A549 treated with DMSO at 1 μM for 4 hours (cell line): Measurements from ENCODE around the gene KHK. TPM values are rescaled to one million over a fixed set of nuclear protein-coding genes. Genes with fewer than 3 reads are reported as not detected.

ENCODE experiments used
- total RNA-seq: library from RNA; stranded (reverse); fragments of 200-300 nt; extraction: Qiagen RNA extraction; gene quantifications from 5 replicates; pipeline ENCODE4 v1.2.3, GENCODE V29; 2022; ENCODE audit warnings: low read depth

KHK gene
- total RNA-seq, result 7.3 to 10.5 TPM (median 8.9 TPM) in 5 replicates

DNA sequence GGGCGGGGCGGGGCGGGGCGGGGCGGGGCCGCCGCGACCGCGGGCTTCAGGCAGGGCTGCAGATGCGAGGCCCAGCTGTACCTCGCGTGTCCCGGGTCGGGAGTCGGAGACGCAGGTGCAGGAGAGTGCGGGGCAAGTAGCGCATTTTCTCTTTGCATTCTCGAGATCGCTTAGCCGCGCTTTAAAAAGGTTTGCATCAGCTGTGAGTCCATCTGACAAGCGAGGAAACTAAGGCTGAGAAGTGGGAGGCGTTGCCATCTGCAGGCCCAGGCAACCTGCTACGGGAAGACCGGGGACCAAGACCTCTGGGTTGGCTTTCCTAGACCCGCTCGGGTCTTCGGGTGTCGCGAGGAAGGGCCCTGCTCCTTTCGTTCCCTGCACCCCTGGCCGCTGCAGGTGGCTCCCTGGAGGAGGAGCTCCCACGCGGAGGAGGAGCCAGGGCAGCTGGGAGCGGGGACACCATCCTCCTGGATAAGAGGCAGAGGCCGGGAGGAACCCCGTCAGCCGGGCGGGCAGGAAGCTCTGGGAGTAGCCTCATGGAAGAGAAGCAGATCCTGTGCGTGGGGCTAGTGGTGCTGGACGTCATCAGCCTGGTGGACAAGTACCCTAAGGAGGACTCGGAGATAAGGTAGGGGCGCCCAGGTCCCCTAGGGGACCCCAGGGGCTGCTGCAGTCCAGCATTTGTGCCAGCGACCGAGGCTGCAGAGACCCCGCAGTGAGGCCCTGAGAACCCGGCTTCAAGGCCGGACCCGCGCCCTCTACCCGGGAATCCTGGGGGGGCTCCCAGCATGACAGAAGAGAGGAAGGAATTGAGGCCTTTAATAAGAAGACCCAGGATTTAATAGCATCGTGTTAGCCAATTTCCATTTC, at the start of gene KHK:
TSS of gene KHK (plus strand) at position 49 of the 870 bp plus-strand sequence. CDS start at position 537, 488 bp downstream.

DNA sequence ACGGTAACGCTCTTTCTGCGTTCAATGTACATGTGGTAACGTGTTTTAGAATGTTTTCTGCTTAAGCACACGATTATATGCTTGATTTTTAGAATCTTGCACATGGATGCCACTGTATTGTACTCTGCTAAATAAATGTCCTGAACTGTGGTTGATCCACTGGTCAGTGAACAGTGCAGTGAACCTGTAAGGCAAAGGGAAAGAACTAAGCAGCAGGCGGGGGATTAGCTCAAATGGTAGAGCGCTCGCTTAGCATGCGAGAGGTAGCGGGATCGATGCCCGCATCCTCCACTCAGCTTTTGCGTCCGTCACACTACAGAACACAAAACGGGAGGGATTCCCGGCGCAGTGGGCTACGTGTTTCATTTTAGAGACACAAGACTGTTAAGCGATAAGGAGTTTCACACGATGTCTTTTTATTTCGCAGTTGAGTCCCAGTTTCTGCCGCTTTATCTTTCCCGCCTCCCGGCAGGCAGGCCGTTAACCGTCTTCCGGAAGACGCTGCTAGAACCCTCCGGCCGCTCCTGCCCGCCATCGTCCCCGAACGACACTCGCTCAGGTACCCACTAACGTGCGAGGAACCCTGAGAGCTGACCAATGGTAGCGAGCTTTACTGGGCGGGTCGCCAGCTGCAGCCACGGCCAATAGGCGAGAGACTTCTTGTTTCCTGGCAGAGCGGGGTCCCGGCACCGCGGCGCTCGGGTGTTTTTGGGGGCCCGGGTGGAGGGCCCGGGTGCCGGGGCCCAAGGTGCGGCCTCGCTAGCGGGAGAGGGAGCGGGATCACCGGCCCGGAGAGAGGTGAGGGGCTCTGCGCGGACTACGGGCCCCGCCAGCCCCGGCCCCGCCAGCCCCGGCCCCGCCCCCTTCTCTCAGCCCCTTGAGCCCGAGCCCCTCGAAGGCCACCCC, 35.3 kb upstream of the KHK start, which contains the start of gene AGBL5:
TSS of gene AGBL5 (plus strand) at position 673 of the 906 bp plus-strand sequence. CDS start 1,291 bp downstream, outside the sequence.

DNA sequence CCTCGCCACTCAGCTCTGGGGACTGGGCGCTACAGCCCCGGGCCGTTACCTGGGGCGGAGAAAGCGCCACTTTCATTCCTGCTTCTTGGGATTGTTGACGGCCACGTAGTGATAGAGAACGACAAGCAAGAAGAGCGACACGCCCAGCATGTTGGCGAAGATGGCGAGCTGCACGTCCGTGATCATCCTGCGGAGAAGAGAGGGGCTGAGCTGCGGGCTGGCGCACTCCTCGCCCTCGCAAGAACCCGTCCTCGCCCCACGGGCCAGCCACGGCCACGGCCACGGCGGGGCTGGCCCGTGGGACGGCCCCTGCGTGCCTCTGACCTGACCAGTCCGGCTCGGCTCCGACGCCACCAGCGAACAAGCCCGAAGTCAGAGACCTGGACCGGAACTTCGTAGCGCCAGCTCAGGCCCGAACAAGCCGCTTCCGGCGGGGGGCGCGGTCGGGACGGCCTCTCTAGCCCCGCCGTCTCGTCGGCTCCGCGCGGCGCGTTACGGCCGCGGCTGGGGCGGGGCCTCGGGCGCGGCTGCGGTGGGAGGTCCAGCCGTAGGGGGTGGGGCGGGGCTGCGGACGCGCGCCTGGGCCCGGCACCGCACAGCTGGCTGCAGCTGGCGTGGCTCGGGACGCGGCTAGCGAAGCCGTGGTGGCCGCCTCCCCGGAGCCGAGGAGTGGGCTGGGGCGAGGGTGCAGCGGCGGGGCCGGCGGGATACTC, 15.1 kb upstream of the KHK start, which contains the start of gene OST4:
TSS of gene OST4 (minus strand) at position 378 of the 713 bp plus-strand sequence.

DNA sequence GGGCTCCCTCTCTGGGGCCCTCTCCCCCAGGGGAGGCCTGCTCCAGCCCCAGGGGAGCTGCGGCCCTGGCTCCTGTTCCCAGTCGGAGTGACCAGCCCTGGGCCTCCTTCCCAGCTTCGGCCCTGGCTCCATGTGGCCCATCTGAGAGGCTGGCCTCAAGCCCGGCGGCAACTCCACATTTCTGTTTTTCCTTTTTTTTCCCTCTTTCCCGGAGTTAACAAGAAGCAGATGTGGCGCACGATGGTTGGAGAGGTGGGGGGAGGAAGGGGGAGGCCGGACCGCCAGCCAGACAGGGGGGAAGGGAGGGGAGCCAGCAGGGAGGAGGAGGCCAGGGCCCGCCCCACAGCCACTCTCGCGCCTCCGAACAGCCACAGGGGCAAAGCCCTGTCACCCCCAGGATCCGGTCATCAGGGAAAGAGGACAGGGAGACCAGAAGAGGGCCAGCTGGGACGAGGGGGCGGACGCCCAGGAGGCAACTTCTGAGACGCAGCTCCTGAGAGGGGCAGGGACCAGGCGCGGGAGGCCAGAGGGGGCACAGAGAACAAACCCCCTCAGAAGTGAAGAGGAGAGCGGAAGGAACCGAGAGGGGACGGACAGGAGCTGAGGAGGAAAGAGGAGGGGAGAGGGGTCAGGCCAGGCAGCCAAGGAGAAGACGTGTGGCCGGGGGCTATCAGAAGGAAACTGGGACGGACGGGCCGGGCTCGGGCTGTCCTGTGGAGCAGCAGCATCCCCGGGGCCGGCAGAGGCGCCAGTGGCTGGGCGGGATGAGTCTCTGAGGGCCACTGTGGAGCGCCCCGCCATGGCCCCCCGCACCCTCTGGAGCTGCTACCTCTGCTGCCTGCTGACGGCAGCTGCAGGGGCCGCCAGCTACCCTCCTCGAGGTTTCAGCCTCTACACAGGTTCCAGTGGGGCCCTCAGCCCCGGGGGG, 8.0 kb upstream of the KHK start, which contains the start of gene EMILIN1:
TSS of gene EMILIN1 (plus strand) at position 349 of the 928 bp plus-strand sequence. CDS start at position 800, 451 bp downstream.

DNA sequence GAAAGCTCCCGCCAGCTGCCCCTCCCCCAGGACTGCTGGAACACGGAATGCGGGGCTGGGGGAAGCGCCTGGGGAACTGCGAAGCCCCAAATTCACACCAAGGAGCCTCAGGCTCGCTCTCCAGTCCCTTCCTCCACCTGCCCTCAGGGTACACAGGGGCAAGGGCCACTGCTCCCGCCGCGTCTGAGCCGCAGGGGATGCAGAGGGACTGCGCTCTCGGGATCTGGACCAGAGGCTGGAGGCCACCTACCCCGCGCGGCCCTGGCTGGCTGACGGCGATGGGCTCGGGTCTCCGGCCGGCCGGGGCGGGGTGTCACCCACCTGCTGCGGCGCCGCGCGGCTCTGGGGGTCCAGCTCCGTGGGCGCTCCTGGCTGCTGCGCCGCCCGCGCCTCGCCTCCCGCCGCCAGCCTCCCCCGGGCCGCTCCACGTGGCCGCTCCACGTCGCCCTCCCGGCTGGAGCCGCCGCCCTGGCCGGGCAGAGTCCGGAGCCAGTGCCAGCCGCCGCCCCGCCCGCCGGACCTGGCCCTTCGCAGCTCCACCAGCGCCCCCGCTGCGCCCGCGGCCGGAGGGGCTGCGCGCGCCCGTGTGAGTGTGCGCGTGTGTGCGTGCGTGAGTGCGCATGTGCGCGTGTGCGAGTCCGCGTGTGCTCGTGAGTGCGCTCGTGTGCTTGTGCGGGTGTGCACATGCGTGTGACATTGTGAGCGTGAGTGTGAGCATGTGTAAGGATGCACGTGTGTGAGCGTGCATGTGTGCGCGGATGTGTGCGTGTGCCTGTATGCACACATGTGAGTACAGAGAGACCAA, 32.2 kb downstream of the KHK start, which contains the start of gene CGREF1:
TSS of gene CGREF1 (minus strand) at position 604 of the 805 bp plus-strand sequence. CDS start 14,762 bp downstream, outside the sequence.

DNA sequence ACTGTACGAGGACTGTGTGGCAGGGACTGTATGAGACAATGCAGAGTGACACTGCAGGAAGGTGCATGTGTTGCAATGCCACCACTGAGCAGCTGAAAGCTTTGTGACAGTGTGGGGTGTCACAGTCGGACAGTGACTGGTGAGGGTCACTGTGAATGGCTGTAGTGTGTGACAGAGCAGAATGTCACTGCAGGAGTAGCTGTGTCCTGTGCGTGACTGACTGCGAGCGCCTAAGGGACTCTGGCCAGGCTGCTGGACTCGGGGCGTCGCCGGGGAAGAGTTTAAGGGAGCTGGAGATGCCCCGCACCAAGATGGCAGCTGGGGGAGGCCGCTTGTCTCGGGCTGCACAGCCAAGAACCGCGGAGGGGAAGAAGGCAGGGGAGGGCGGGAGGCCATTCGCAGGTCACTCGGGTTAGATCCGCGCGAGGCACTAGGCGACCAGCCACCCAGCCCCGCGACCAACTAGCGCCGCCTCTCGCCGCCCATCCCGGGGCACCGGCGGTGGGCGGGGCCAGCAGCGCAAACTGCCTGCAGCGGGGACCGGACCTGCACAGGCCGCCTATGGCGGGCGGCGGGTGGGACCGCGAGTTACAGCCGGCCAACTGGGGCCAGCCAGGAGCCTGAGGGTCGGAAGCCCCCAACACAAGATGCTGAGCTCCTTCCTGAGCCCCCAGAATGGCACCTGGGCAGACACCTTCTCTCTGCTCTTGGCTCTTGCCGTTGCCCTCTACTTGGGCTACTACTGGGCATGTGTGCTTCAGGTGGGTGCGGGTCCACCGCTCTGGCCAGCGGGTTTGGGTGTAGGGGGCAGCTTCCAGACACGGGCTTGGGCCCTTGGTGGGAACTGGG, 37.0 kb downstream of the KHK start, which contains the start of gene ABHD1:
TSS of gene ABHD1 (plus strand) at position 514 of the 849 bp plus-strand sequence. CDS start at position 648, 134 bp downstream.

DNA sequence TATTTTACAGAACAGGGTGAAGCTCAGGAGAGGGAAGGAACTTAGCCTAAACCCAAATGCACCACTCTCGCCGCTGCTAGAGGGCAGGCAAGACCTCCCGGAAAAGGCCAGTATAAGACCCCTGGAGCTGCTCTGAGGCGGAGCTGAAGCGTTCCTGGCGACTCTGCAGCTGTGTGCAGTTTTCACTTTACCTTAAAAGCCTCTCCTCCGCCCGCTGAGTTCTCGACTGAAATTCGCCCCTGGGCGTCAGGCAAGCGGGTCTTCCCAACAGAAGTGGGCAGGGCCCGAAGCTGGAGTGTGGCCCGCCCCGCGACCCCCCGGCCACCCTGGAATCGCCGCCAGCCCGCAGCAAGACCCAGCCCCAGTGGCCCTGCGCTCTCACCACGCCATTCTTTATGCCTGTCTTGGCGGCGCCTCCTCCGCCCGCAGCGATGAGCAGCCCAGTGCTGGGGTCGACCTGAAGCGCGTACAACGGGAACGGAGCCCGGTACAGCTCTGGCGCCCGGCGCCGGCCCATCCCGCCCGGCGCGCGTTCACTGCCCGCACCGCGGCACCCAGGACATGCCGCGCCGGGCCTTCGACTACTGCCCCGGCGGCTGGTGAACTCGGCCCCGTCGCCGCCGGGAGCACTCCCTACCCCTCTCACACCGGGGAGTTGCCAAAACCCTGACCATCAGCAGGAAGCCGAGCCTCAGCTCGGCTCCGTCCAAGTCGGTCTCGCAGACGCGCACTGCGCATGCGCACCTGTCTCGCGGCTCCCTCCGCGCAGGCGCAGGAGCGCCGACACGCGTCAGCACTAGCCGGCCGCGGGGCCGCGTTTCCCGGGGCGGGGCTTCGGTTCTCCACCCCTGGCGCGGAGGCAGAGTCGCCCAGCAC, 47.6 kb downstream of the KHK start, which contains the start of gene PREB:
TSS of gene PREB (minus strand) at position 732 of the 876 bp plus-strand sequence. CDS start at position 517, 215 bp downstream.

DNA sequence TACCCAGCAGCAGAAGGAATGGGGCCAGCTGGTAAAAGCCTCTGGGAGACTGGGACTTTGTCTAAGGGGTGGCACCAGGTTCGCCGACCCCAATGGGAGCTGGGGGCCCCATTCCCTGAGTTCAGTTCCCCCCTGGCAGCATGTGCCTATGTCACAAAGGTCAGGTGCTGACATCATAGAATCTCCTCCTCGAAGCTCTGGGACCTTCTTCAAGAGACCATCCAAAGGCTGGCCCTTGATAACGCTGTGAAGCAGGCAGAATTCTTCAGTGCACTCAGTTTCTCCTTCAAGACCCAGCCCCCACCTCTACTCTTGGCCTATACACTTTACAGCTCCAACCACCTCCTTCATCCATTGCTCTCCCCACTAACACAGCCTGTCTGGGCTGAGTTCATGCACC, 52.7 kb downstream of the KHK start, which contains the start of gene PRR30:
TSS of gene PRR30 (minus strand) at position 101 of the 400 bp plus-strand sequence. CDS start 1,081 bp downstream, outside the sequence.

DNA sequence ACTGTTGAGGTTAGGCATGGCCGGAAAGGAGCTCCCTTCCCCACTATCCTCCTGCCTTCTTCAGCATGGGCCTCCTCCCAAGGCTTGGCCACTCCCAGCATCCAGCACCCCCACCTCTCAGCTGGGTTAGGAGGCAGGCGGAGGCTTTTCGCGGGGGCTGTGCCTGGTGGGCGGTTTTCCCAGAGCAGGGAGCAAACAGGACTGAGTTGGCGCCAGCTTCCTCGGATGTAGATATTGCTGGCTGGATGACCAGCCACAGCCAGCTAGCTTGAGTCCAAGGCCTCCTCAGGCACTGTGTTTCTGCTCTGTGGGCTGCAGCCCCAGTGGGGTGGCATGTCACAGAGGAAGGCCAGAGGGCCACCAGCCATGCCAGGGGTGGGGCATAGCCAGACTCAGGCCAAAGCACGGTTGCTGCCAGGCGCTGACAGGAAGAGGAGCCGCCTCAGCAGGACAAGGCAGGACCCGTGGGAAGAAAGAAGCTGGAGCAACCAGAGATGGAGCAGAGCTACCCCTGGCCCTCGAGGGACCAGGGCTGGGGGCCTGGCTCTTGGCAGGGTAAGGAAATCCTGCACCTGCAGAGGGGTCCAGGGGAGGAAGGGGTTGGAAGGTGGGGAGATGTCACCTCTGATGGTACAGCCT, 62.3 kb downstream of the KHK start, which contains the start of gene TCF23:
TSS of gene TCF23 (plus strand) at position 204 of the 639 bp plus-strand sequence. CDS start at position 334, 130 bp downstream.

Other genes starting within 250 kb of the KHK start
- 3.5 to 6.4 TPM (median 4.5 TPM) in 5 replicates for gene DPYSL5, start 238.6 kb upstream of the KHK start, total RNA-seq
- 12.2 to 14.1 TPM (median 12.4 TPM) in 5 replicates for gene MAPRE3, start 116.1 kb upstream of the KHK start, total RNA-seq
- gene TMEM214, start 53.8 kb upstream of the KHK start, total RNA-seq, result 56.4 to 74.7 TPM (median 70.4 TPM) in 5 replicates
- gene AGBL5, start 35.1 kb upstream of the KHK start, total RNA-seq, result 29.8 to 36.7 TPM (median 32.2 TPM) in 5 replicates
- gene OST4, start 15.1 kb upstream of the KHK start, total RNA-seq, result 523 to 646 TPM (median 548 TPM) in 5 replicates
- 0.23 to 0.46 TPM (median 0.31 TPM) in 4 of 5 replicates, not detected in the other for gene EMILIN1, start 8.2 kb upstream of the KHK start, total RNA-seq
- 7.0 to 8.3 TPM (median 7.9 TPM) in 5 replicates for gene CGREF1, start 32.4 kb downstream of the KHK start, total RNA-seq
- gene ABHD1, start 37.0 kb downstream of the KHK start, total RNA-seq, result 1.1 to 2.3 TPM (median 1.6 TPM) in 5 replicates
- 46.9 to 72.9 TPM (median 65.1 TPM) in 5 replicates for gene PREB, start 47.9 kb downstream of the KHK start, total RNA-seq
- gene PRR30, start 52.6 kb downstream of the KHK start, total RNA-seq, result not detected in 5 replicates
- not detected in 5 replicates for gene TCF23, start 62.2 kb downstream of the KHK start, total RNA-seq
- gene ATRAID, start 125.3 kb downstream of the KHK start, total RNA-seq, result 209 to 221 TPM (median 218 TPM) in 5 replicates
- gene SLC5A6, start 125.5 kb downstream of the KHK start, total RNA-seq, result 69.7 to 82.2 TPM (median 72.3 TPM) in 5 replicates
- 55.3 to 75.8 TPM (median 62.5 TPM) in 5 replicates for gene CAD, start 130.6 kb downstream of the KHK start, total RNA-seq
- 3.2 to 4.9 TPM (median 3.7 TPM) in 5 replicates for gene SLC30A3, start 176.3 kb downstream of the KHK start, total RNA-seq
- gene DNAJC5G, start 188.7 kb downstream of the KHK start, total RNA-seq, result not detected in 5 replicates
- gene TRIM54, start 195.7 kb downstream of the KHK start, total RNA-seq, result 0.33 to 0.73 TPM (median 0.46 TPM) in 5 replicates
- 0.55 to 2.6 TPM (median 1.8 TPM) in 5 replicates for gene UCN, start 221.7 kb downstream of the KHK start, total RNA-seq
- 81.3 to 103 TPM (median 91.7 TPM) in 5 replicates for gene MPV17, start 236.3 kb downstream of the KHK start, total RNA-seq